Measurements from ENCODE around the gene GABRG1.

DNA sequence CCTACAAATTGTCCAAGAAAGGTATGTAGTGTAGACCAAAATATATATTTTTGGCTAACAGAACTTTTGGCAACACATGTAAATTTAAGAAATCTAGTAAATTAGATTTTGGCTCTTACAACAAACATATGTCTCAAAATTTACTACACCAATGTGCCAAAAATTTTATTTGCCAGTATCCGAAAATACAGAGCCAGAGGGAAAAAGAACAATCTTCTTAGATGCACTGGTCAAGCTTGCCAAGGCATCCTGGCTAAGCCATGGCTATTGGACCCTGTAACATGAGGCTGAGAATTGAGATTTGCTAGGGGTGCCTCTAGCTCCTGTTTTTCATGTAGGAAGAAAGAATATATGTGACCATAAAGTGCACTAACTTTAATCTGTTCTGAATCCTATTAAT lies 91.8 kb downstream of the GABRG1 start:
- TF ChIP-seq TAF1 (IDR thresholded peaks at IDR 0.05; ENCODE audit: low read depth) (no peak), EZH2 (IDR thresholded peaks at IDR 0.05; ENCODE audit: borderline replicate concordance, insufficient read depth, low read length, poor library complexity, severe bottlenecking) (no peak), EP300 (conservative IDR thresholded peaks at IDR 0.05; ENCODE audit: poor library complexity, severe bottlenecking) (no peak), POLR2AphosphoS5 (IDR thresholded peaks at IDR 0.05) (no peak), RAD21 (conservative IDR thresholded peaks at IDR 0.05) (no peak), MXI1 (conservative IDR thresholded peaks at IDR 0.05; ENCODE audit: poor library complexity, severe bottlenecking) (no peak)
- TF ChIP-seq, protein P1, sequence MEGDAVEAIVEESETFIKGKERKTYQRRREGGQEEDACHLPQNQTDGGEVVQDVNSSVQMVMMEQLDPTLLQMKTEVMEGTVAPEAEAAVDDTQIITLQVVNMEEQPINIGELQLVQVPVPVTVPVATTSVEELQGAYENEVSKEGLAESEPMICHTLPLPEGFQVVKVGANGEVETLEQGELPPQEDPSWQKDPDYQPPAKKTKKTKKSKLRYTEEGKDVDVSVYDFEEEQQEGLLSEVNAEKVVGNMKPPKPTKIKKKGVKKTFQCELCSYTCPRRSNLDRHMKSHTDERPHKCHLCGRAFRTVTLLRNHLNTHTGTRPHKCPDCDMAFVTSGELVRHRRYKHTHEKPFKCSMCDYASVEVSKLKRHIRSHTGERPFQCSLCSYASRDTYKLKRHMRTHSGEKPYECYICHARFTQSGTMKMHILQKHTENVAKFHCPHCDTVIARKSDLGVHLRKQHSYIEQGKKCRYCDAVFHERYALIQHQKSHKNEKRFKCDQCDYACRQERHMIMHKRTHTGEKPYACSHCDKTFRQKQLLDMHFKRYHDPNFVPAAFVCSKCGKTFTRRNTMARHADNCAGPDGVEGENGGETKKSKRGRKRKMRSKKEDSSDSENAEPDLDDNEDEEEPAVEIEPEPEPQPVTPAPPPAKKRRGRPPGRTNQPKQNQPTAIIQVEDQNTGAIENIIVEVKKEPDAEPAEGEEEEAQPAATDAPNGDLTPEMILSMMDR (IDR thresholded peaks at IDR 0.05; ENCODE audit: poor library complexity, severe bottlenecking): no peak
